ENCODE results near the gene RCSD1.
"Not testable (repeated sequence)": the region's sequence is repeated elsewhere in the genome, so short reads cannot be mapped to it uniquely, and the experiment has no call there.

Gene RCSD1

DNA sequence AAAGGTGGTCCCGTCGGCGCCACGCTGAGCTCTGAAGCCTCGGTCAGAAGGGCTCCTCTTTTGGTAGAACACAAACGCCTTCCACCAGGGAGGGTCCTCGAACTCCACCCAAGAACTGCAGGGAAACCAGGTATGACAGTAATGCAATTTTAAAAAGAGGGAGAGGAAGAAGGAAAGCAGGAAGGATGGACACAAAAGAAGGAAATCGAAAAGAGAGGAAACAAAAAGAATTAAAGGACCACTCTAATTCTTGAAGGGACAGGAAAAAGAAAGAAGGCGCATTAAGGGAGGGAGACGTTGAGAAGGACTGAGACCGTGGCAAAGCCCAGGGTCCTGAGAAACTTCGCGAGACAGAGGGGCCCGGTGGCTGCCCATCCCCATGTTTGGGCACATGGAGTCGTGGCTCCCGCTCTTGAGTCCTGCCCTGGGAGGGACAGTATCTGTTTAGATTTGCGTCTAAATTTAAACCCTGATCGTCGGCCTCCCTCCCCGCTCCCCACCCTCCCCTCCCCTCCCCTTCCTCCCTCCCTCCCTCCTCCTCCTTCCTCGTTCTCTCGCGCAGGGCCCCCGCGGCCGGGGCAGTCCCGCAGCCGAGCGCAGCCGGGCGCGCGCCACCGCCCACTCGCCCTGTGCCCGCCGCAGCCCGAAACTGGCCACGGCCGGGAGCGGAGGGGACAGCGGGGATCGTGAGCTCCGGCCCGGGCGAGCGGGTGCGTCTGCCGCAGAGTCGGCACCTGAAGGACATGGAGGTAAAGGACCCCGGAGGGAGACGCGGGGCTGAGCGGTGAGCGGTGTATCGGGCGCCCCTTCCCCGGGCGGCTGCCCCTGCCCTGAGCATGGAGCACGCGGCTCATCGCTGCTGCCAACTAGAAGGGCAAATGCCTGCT, at the start of gene RCSD1:
Gene RCSD1, plus strand, starts transcription at position 552 of the 887 bp plus-strand sequence. Its CDS starts 192 bp downstream, at position 744.
- DNase-seq: peak; percentile 70

DNA sequence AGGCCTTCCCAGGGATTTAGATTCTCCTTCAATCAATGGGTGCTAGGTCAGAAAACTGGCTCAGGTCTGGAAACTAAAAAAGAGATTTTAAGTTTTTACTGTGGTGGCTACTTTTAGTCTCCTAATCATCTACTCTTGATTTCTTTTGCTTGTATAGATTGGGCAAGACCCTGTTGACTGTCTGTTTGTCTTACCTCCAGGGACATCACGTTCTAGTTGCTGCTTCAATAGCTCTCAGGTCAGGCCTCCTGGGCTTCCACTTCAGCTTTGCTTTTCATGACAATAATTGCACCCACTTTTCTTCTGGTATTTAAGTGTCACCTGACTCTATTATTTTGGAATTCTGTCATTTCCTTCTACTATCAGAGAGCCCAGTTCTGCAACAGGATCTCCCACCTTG, 48.0 kb upstream of the RCSD1 start:
- no peak for DNase-seq

- DNase-seq: no peak
These were observed 47.3 kb upstream of the RCSD1 start for GRCh38 chr1:167582722-167583121.

GRCh38 chr1:167584581-167584980, 45.5 kb upstream of the RCSD1 start:
- no peak for DNase-seq

- DNase-seq: no peak
These were observed 42.7 kb upstream of the RCSD1 start for GRCh38 chr1:167587342-167587741.

- DNase-seq: no peak
These were observed 42.2 kb upstream of the RCSD1 start for GRCh38 chr1:167587872-167588271.

GRCh38 chr1:167588361-167588760, 41.7 kb upstream of the RCSD1 start:
- no peak for DNase-seq

DNA sequence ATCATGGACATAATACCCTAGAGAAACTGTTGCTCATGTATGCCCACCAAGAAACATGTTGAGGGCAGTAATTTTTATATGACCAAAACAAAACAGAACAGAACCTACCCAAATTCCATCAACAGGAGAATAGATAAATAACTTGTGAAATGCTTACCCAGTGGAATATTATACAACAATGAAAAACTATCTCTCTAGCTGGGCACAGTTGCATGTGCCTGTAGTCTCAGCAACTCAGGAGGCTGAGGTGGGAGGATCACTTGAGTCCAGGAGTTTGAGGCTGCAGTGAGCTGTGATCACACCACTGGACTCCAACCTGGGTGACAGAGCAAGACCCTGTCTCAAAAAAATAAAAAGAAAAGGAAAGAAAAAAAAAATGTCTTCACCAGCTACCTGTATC, 37.6 kb upstream of the RCSD1 start:
- no peak for DNase-seq

- DNase-seq: no peak
These were observed 36.2 kb upstream of the RCSD1 start for GRCh38 chr1:167593860-167594259.

DNA sequence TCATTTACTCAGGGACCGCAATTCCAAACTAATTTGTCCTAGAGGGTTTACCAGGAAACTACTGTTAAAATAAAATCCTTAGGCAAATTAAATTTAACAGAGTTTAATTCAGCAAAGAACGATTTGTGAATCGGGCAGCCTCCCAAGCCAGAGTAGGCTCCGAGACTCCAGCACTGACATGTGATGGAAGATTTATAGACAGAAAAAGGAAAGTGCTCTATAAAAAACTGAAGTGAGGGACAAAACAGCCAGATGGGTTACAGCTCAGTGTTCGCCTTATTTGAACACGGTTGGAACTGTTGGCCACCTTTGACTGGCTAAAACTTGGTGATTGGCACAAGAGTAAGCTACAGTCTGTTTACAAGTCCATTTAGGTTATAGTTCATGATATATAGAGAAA, 35.2 kb upstream of the RCSD1 start:
- no peak for DNase-seq

GRCh38 chr1:167599957-167600581, 30.0 kb upstream of the RCSD1 start:
- peak; percentile 61 for DNase-seq

DNA sequence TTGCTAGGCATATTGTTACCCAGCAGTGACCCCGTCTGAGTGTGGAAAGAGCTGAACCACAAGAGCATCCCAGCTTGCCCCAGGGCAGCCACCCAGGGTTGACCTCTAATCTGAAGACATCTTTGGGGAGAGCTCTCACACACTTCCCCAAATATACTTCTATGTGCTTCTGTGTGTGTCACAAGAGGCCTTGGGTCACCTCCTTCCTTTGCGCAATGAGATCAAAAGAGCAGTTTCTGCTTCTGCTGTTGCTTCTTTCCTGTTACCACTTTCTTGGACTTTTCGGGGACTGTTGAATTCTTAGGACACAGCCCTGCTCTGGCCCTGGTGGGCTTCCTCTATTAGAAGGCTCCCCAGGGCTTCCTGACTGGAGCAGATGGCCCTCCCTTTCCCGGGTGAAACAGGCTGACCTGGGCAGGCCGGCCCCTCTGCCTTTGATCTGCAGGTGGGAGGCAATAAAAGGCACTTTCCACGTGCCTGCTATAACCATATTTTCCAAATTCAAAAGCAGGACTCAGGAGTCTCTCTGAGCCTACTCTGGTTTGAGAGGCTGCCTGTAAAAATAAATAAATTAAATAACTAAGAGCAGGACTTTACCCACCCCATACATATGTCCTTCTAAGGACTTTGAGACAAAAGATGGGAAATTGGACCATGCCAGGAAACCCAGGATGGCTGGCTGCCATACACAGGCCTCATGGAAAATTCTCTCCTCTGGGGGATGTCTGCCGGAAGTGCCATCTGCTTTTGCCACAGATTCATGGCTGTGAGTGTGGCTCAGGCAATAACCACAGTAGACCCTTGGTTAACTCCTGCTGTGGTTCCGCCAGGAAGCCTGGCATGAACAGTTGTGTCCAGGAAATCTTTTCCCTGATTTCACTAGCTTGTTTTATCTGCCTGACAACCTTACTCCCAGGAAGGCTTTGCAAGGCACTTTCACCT, 28.3 kb upstream of the RCSD1 start:
- DNase-seq: peak; percentile 32

DNA sequence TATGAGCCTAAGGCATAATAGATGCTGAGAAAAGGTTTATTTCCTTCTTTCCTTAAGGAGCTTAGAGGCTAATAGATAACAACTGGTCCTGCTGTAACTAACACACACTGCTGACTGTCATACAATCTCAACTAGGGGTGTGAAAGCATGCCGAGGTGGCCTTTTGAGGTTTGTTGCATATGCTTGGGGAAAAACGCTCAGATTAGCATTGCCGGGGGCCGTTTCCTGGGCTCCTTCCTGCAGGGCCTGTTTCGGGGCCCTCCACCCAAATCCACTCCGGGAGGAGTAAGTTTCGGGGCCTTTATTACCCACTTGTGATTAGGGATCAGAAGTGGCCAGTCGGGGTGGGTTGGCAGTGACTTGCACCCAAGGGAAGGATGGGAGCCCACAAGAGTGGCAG, 27.2 kb upstream of the RCSD1 start:
- peak; percentile 41 for DNase-seq

DNA sequence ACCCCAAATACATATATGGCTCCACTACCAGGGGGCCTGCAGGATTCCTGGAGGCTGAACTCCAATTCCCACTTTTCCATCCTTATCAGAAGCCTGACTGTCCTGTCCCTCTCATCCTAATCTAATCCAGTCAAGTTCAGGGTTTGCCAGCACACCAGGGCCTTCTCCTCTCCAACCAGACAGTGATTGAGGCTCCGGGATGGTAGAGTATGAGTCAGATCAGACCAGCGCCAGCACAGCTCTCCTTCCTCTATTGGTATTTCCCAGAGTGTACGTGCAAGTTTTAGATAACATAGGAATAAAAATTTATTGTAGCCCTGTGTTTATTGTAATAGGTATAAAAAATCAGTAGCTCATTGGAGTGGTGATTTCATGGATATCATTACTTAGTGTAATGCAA, 24.5 kb upstream of the RCSD1 start:
- no peak for DNase-seq

DNA sequence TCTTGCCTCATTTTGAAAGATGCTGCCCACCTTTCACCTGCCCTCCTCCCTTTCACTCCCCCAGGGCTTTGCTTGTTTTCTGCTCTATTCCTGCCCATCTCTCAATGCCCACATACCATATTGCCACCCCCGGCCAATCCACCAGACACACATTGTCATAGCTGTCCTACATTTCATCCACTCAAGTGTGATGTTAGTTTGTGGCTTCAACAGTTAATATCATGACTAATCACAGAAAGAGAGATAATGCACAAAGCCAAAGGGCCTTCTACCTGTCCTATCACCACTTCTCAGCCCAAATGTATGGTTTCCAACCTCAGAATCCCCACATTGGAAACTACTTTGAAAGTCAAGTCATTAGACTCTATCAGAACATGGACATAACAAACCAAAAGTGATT, 18.0 kb upstream of the RCSD1 start:
- DNase-seq: no peak

GRCh38 chr1:167612587-167613385, 17.2 kb upstream of the RCSD1 start:
- no peak for DNase-seq

DNA sequence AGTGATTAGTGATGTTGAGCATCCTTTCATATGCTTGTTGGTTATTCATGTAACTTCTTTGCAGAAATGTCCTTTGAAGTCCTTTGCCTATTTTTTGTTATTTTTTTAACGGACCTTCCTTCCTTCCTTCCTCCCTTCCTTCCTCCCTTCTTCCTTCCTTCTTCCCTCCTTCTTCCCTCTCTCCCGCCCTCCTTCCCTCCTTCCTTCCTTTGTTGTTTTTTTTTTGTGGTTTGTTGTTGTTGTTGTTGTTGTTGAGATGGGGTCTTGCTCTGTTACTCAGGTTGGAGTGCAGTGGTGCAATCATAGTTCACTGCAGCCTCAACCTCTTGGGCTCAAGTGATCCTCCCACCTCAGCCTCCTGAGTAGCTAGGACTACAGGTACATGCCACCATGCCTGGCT, 16.0 kb upstream of the RCSD1 start:
- DNase-seq: not testable (repeated sequence)

DNA sequence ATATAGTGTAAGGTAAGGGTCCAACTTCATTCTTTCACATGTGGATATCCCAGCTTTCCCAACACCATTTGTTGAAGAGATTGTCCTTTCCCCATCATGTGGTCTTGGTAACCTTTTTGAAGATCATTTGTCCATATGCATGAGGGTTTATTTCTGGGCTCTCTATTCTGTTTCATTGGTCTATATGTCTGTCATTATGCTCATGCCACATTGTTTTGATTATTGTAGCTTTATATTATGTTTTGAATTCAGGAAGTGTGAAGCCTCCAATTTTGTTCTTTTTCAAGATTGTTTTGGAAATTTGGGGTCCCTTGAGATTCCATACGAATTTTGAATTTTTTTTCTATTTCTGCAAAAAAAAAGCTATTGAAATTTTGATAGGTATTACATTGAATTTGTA, 15.2 kb upstream of the RCSD1 start:
- no peak for DNase-seq

GRCh38 chr1:167616521-167616920, 13.5 kb upstream of the RCSD1 start:
- DNase-seq: no peak

GRCh38 chr1:167617153-167618147, 12.6 kb upstream of the RCSD1 start:
- peak; percentile 48 for DNase-seq

DNA sequence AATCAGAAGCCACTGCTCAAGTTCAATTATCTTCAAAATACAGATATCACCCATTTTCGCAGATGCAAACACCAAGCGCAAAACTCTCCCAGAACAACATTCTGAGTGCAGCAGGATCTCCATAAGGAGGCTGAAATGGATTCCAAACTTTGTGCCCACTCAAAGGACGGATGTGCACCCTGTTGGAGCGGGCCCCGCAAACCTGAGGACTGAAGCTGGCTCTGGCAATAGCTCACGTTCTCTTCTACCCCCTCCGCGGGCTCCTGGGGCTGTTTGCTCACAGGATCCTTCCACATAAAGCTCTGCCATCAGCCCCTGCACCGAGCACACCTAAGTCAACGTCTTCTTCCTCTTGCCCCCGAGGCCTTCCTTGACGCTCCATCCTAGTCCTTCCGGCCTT, 11.7 kb upstream of the RCSD1 start:
- DNase-seq: no peak
